ENCODE data around the gene IGFBP2. TPM values are rescaled to one million over a fixed set of nuclear protein-coding genes. Genes with fewer than 3 reads are reported as not detected.

IGFBP2 gene
- total and polyA plus RNA-seq, 2 experiments from 2014 or later = 177 to 364 TPM

GRCh38 chr2:216634370-216635148 is 1.3 kb downstream of the IGFBP2 start:
- ATAC-seq (no peak), DNase-seq (ENCODE audit: low spot score) (no peak)
- H3K36me3 Mint-ChIP-seq (ENCODE audit: low read depth) = peaks cover 16% of the 10 kb centered on the region
- H3K4me1 Mint-ChIP-seq = peaks cover 51% of the 10 kb centered on the region
- H3K36me3 ChIP-seq (ENCODE audit: insufficient read depth) = 0 out of 2 replicates have a peak, but pooled peaks cover 6% of the 10 kb centered on the region
- peaks cover 6% of the 10 kb centered on the region; the same call in 1 of the 3 replicates for H3K9me3 Mint-ChIP-seq
- H3K4me2 ChIP-seq = peak overlapping the region; percentile 100
- no peaks in the 10 kb centered on the region for H4K20me1 ChIP-seq (replicated peaks; ENCODE audit: insufficient read depth)
- H3K79me2 ChIP-seq (replicated peaks; ENCODE audit: insufficient read depth) = peaks cover 45% of the 10 kb centered on the region
- peak overlapping the region; percentile 99 for H3K4me3 ChIP-seq
- TF ChIP-seq STAT1 (IDR thresholded peaks at IDR 0.05; ENCODE audit: unreplicated experiment) (no peak), NANOG (IDR thresholded peaks at IDR 0.05; ENCODE audit: borderline replicate concordance) (no peak), ZNF462 (CRISPR knock-in tag; IDR thresholded peaks at IDR 0.05) (no peak), EZH2 (IDR thresholded peaks at IDR 0.05; ENCODE audit: low read depth, unreplicated experiment) (no peak), ZNF114 (CRISPR knock-in tag; IDR thresholded peaks at IDR 0.05) (no peak), CREB1 (CRISPR knock-in tag; IDR thresholded peaks at IDR 0.05; ENCODE audit: low read depth) (no peak), POLR2AphosphoS5 (IDR thresholded peaks at IDR 0.05; ENCODE audit: low read depth) (no peak), JUNB (IDR thresholded peaks at IDR 0.05; ENCODE audit: unreplicated experiment) (no peak), ETS1 (IDR thresholded peaks at IDR 0.05) (no peak), CTCF (conservative IDR thresholded peaks at IDR 0.05; ENCODE audit: low read depth in 2 of 2) (no peak), ZNF331 (CRISPR knock-in tag; IDR thresholded peaks at IDR 0.05; ENCODE audit: low read depth) (no peak)
- TF ChIP-seq, protein P1, sequence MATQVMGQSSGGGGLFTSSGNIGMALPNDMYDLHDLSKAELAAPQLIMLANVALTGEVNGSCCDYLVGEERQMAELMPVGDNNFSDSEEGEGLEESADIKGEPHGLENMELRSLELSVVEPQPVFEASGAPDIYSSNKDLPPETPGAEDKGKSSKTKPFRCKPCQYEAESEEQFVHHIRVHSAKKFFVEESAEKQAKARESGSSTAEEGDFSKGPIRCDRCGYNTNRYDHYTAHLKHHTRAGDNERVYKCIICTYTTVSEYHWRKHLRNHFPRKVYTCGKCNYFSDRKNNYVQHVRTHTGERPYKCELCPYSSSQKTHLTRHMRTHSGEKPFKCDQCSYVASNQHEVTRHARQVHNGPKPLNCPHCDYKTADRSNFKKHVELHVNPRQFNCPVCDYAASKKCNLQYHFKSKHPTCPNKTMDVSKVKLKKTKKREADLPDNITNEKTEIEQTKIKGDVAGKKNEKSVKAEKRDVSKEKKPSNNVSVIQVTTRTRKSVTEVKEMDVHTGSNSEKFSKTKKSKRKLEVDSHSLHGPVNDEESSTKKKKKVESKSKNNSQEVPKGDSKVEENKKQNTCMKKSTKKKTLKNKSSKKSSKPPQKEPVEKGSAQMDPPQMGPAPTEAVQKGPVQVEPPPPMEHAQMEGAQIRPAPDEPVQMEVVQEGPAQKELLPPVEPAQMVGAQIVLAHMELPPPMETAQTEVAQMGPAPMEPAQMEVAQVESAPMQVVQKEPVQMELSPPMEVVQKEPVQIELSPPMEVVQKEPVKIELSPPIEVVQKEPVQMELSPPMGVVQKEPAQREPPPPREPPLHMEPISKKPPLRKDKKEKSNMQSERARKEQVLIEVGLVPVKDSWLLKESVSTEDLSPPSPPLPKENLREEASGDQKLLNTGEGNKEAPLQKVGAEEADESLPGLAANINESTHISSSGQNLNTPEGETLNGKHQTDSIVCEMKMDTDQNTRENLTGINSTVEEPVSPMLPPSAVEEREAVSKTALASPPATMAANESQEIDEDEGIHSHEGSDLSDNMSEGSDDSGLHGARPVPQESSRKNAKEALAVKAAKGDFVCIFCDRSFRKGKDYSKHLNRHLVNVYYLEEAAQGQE (IDR thresholded peaks at IDR 0.05; ENCODE audit: unreplicated experiment) = no peak
- H3K27ac Mint-ChIP-seq = peak overlapping the region; percentile 70; the same call in 1 of the 2 replicates
- H3K27ac ChIP-seq (ENCODE audit: low read depth) = no peak overlapping the region
- H2AFZ ChIP-seq = no peak overlapping the region; the same call in 1 of the 2 replicates
- H3K27me3 ChIP-seq (ENCODE audit: insufficient read depth) = peaks cover 26% of the 10 kb centered on the region
- H3K9me2 ChIP-seq (ENCODE audit: insufficient read depth) = peaks cover 5% of the 10 kb centered on the region; the same call in 1 of the 2 replicates
- peak overlapping the region; percentile 98 for H3K4me3 Mint-ChIP-seq
- peaks cover 37% of the 10 kb centered on the region for H3K27me3 Mint-ChIP-seq (ENCODE audit: insufficient read depth, low read depth, poor library complexity)
- H3K4me1 ChIP-seq (ENCODE audit: insufficient read depth) = peaks cover 36% of the 10 kb centered on the region
- H3F3A ChIP-seq (replicated peaks; ENCODE audit: low read depth) = no peaks in the 10 kb centered on the region; the same call in 1 of the 2 replicates
